Uterus (tissue), 4 donors: Measurements from ENCODE around the gene LGALS9B. TPM values are rescaled to one million over a fixed set of nuclear protein-coding genes. Genes with fewer than 3 reads are reported as not detected.
"Not testable (repeated sequence)": the region's sequence is repeated elsewhere in the genome, so short reads cannot be mapped to it uniquely, and the experiment has no call there.

Experiments
- DNase-seq, 2 donors: peaks; one replicate each; pipeline ENCODE4 v3.0.0-alpha.2; 2019 to 2020
- H3K27ac ChIP-seq, 2 donors: fragments of 200-600 bp; sonication (generic); 1 replicate in 1 of 2; 2 replicates in 1 of 2; pipeline ENCODE4 v1.5.1; 2016 to 2018
- H3K27me3 ChIP-seq, 2 donors: fragments of 200-600 bp; sonication (generic); one replicate each; pipeline ENCODE4 v1.5.1; 2018 to 2019; ENCODE audit warnings: control low read depth in 1 of 2
- H3K36me3 ChIP-seq, 2 donors: fragments of 200-600 bp; sonication (generic); one replicate each; pipeline ENCODE4 v1.5.1; 2019; ENCODE audit warnings: control low read depth in 1 of 2
- H3K4me1 ChIP-seq, 2 donors: fragments of 200-600 bp; sonication (generic); one replicate each; pipeline ENCODE4 v1.5.1; 2018 to 2019; ENCODE audit warnings: control low read depth in 1 of 2
- H3K4me3 ChIP-seq, 2 donors: fragments of 200-600 bp; sonication (generic); 1 replicate in 1 of 2; 2 replicates in 1 of 2; pipeline ENCODE4 v1.5.1; 2018 to 2019; ENCODE audit warnings: mild to moderate bottlenecking in 1 of 2
- H3K9me3 ChIP-seq, 2 donors: fragments of 200-600 bp; sonication (generic); one replicate each; pipeline ENCODE4 v1.5.1; 2019; ENCODE audit warnings: control low read depth in 1 of 2
- intact Hi-C: fragments of 100-400 bp; cut with DNase I; formaldehyde crosslinking; loops from one replicate; pipeline ENCODE4 v1.15.1; 2023; ENCODE audit warnings: low total_unique reads
- small RNA-seq: library from RNA; depleted of rRNA; stranded (forward); fragments of <200 nt; gene quantifications from one replicate; pipeline ENCODE3, GENCODE V24; 2016
- total RNA-seq, 4 donors: library from RNA; depleted of rRNA in 3 of 4; stranded (reverse); fragments of >200 nt in 3 of 4; gene quantifications; one replicate each; pipeline versions ENCODE4 v1.1.0 to v1.2.4, GENCODE V29; 2014 to 2023
- donor health status: DM: yes; HTN: yes; CAD: no.

The LGALS9B gene
- total RNA-seq, 4 donors from 2014 or later, result not detected

DNA sequence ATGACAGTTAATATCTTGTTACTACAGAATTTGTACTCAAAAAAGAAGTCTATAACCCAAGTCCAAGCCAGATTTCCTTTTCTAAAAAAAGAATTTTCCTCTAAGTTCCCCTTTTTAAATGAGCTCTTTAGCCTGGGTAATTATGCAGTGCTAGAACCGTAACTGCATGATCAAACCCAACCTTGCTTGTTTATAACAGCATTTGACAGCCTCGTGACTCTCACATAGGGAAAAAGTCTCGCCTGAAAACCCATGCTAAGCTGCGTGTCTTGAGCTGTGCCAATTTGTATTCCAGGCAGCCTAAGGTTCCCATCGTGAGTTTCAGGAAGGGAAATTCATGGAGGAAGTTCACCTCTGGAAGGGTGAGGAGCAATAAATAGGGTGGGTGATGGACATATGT is 44.5 kb downstream of the LGALS9B start:
- H3K36me3 ChIP-seq, H3K4me1 ChIP-seq, H3K9me3 ChIP-seq, DNase-seq, H3K27ac ChIP-seq, H3K27me3 ChIP-seq, H3K4me3 ChIP-seq, intact Hi-C loops: not testable (repeated sequence)

DNA sequence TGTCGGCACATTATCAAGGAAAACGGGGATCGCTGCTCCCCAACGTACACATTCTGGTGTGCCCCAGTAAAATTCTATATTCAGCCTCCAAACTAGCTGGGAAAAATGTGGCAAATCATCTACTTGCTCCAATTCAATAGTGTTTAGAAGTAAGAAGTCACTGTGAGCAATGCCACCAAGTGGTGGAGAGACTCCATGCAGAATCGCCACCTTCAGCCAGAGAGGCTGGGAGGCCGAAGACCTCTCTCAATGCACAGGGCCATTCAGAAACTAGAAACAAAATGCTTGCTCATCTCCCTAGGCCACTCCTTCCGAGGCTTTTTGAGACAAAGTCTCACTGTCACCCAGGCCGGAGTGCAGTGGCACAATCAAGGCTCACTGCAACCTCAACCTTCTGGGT is 48.5 kb downstream of the LGALS9B start:
- H3K27ac ChIP-seq, H3K27me3 ChIP-seq, intact Hi-C loops, H3K4me3 ChIP-seq, H3K4me1 ChIP-seq, H3K36me3 ChIP-seq, DNase-seq, H3K9me3 ChIP-seq: not testable (repeated sequence)

DNA sequence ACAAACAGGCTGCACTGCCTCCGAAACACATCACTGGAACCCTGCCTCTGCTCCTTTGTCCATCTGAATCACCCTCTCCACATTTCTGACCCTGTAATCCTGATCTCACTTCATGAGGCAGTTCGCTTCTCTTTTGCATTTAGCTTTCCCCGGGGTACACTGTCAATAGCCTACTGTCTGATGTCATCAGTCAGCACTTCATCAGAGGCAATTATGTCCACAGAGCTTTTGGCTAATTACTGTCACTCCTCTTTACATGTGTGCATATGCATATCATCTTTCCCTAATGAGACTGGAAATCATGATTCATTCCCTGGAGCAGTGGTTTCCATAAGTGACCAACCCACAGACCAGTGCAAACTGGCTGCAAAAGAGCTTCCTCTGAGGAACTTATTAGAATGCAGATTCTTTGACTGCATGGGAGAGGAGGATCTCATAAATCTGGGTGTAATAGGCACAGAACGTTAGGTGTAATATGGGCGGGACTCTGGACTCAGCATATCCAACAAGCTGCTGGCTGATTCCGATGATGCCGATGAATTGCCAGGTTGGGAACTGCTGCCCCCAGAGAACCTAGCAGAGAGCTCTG is 49.8 kb downstream of the LGALS9B start:
- H3K4me1 ChIP-seq, H3K4me3 ChIP-seq, DNase-seq, intact Hi-C loops, H3K36me3 ChIP-seq, H3K27ac ChIP-seq, H3K9me3 ChIP-seq, H3K27me3 ChIP-seq: not testable (repeated sequence)

DNA sequence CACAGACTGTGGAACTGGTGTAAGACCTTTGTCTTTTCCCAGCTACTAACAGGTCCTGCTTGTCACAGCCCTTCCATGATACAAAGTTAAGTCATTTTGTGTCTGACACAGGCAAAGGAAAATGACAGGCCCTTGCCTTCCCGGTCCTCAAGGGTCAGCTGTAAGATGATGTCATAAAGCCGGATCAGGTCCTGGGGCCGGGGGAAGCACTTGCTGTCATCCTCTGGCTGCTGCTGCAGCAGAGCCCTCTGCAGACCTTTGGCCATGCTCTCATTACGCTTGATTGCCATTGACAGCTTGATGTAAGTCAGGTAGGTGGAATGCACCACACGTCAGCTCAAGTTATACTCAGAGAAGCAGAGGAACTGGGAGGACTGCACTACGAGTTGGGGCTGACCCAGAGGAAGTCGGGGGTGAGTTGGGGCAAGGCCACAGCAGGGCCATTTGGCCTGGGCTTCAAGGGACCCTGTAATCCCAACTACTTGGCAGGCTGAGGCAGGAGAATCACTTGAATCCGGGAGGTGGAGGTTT is 50.9 kb downstream of the LGALS9B start:
- H3K4me3 ChIP-seq, H3K9me3 ChIP-seq, intact Hi-C loops, H3K36me3 ChIP-seq, H3K27me3 ChIP-seq, DNase-seq, H3K27ac ChIP-seq, H3K4me1 ChIP-seq: not testable (repeated sequence)

DNA sequence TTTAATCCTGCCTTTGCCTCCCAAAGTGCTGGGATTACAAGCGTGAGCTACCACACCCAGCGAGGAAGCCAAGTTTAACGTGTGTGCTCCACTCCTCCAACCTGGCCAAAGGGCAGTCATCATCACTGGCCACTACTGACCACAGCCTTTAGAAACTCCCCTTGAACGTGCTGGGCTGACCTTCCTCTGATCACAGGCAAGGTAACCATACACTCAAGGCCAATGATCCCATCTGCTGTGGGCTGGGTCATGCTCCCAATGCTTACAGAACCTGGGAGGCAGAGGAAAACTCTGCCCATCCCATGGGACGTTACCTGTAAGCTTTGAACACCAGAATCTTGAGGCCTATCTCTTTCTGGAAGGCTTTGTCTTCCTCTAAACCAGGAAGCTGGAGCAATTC is 51.9 kb downstream of the LGALS9B start:
- H3K4me1 ChIP-seq, intact Hi-C loops, H3K9me3 ChIP-seq, H3K27me3 ChIP-seq, H3K4me3 ChIP-seq, H3K27ac ChIP-seq, DNase-seq, H3K36me3 ChIP-seq: not testable (repeated sequence)

DNA sequence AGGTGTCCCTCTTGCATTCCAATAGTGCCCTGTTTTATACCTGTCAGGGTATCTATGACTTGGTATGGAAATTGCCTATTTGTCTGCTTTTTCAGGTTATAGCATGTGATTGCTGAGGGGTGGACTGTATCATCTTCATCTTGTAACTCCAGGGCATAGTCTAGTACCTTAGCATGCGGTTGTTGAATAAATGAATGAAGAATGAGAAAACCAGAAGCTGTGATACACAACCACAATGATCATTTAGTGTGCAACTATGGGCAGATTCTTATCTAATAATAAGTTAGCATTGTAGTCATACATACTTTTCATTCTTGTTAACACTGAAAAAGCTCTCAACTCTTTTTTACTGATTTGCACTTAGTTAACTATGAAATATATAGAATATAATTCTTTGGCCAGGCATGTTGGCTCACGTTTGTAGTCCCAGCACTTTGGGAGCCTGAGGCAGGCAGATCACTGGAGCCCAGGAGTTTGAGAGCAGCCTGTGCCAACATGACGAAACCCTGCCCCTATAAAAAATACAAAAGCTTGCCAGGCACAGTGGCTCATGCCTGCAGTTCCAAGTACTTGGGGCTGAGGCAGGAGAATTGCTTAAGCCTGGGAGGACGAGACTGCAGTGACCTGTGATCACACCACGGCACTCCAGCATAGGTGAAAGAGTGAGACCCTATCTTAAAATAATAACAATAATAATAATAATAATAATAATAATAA is 65.9 kb downstream of the LGALS9B start:
- H3K27ac ChIP-seq, result not testable (repeated sequence)

DNA sequence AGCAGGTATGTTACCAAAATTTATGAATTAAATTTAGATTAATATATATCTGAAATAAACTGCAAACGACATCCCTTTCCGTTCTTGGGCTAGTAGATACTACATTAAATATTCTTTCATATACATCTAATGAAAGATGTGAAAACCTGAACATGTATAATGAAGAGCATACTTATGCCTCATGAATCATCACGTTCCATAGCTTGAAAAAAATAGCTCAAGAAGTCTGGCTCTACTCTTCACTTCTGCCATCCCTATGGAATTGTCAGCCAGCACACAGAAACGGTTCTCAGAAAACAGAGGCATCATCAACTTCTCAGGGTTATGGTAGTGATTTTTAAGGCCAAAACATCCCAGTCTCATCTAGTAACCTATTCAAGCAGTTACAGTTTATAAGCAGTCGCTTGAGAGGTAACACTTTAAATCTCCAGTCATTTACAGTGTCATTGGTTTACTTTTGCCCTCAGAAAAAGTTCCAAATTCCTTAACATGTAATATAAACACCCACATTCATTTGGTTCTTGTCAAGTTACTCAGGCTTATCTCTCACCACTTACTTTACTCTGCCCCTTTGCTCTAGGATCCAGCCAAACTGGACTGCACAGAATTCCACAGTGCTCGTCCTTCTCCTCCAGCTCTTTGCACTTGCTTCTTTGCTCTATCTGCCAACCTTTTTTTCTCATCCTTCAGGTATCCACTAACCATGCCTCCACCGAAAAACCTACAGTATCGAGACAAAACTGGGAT is 66.6 kb downstream of the LGALS9B start:
- H3K27ac ChIP-seq, intact Hi-C loops, H3K4me1 ChIP-seq, H3K9me3 ChIP-seq, H3K36me3 ChIP-seq, DNase-seq, H3K27me3 ChIP-seq, H3K4me3 ChIP-seq: not testable (repeated sequence)

More for the DNA sequence above, 65.9 kb downstream of the LGALS9B start:
- H3K27me3 ChIP-seq, H3K36me3 ChIP-seq, intact Hi-C loops, DNase-seq, H3K4me3 ChIP-seq, H3K4me1 ChIP-seq, H3K9me3 ChIP-seq: not testable (repeated sequence)

Small RNA genes within 50 kb of the gene (small RNA-seq; reads per million reads assigned to genes)
- gene YWHAEP3, result not detected

Other genes with a start within 250 kb of the LGALS9B start
- not detected for gene CDRT15L2, start 112.2 kb upstream of the LGALS9B start, total RNA-seq